ENCODE results near the gene SLC9A9. TPM values are rescaled to one million over a fixed set of nuclear protein-coding genes. Genes with fewer than 3 reads are reported as not detected.

SLC9A9 gene
- total and polyA plus RNA-seq, 2 of the 8 experiments (the other 6 are each of a cell fraction or from before 2014, with no cell fraction given) = 0.48 to 1.1 TPM

- TF ChIP-seq RXRA (IDR thresholded peaks at IDR 0.05; ENCODE audit: insufficient read depth, low read depth, low read length) = no peak
Observed at GRCh38 chr3:143222505-143222904, 625.8 kb downstream of the SLC9A9 start (continued).
